SU-DHL-6 (cell line): ENCODE results near the gene MTCP1.

Experiments
- CTCF ChIP-seq: fragments of 200-600 bp; sonication (generic); IDR thresholded peaks from one replicate; pipeline ENCODE4 v1.5.1; 2017; ENCODE audit warnings: antibody characterized with exemption, mild to moderate bottlenecking, low read length, moderate library complexity; ENCODE audit not compliant: insufficient read depth, poor library complexity, severe bottlenecking
- EZH2phosphoT487 ChIP-seq: fragments of 200-600 bp; sonication (generic), shearing (Covaris generic); conservative IDR thresholded peaks from 2 replicates; pipeline ENCODE4 v1.6.1; 2018; ENCODE audit warnings: mild to moderate bottlenecking, antibody characterized with exemption, low read length, moderate library complexity, mixed read lengths

- TF ChIP-seq CTCF (no peak), EZH2phosphoT487 (no peak)
These were observed 44.0 kb downstream of the MTCP1 start, which contains the start of gene FUNDC2 for GRCh38 chrX:155026727-155027508.
